DMS53 treated with DMSO at 0.1 percent for 48 hours (cell line): ENCODE data around the gene ATP2C2.

Experiments
- DNase-seq: peaks from one replicate; lab custom pipeline; 2025; ENCODE audit not compliant: unreplicated experiment; lab: John Stamatoyannopoulos, UW

The ATP2C2 gene

DNA sequence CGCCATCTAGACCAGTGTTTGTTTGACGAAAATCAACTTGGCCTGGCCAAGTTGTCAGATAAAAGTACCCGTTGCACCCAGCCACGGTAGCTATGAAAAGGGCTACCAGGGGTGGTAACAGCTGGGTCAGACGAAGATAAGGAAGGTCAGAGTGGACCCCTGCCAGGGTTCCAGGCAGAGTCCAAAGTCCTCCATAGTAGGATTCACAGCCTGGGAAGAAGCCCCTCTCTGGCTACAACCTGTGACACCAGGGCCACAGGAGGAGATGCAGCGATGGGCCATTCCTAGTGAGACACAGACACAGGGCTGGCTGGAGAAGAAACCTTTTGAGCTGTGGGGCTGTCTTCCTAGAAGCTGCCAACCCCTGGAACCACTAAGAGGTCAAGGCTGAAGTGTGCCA is 96.8 kb downstream of the ATP2C2 start:
- DNase-seq = no peak

DNA sequence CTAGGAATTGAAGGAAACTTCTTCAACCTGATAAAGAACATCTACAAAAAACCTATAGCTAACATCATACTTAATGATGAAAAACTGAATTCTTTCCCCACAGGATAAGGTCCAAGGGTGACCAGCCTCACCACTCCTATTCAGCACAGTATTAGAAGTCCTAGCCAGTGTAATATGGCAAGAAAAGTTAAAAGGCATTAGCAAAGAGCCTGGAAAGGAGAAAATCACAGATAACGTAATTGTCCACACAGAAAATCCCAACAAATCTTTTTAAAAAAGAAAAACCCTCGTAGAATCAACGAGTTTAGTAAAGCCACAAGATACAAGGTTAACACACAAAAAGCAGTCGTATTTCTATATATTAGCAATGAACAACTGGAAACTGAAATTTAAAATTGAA is 98.4 kb downstream of the ATP2C2 start:
- DNase-seq = no peak

DNA sequence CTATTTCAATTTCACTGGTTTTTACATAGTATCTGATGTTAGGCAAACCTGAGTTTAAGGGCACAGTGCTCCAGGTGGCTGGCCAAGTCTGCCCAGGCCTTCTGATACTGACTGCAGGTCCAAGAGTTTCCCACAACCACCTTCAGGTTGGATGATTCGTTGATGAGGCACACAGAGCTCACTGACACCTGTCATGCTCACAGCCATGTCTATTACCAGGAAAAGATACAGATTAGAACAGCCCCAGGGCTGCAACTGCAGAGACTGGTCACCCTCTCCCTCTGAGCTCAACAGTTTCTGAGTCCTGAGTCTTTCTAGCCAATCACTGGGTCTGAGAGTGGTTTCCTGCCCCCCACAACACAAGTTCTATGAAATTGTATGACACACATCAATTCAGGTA is 98.9 kb downstream of the ATP2C2 start:
- DNase-seq = no peak

DNA sequence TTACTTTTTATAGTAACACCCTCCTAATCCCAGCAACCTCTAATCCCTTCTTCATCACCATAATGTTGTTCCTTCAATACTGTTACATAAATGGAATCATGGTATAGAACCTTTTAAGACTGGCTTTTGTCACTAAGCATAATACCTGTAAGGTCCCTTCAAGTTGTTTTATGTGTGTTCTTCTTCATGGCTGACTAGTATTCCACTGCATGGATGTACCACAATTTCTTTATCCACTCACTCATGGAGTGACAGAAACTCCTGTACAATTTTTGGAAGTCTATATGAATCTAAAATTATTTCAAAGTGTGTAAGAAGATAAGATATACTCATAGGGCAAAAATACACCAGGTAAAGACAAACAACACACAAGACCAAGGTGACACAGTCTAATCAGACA is 99.4 kb downstream of the ATP2C2 start:
- no peak for DNase-seq

DNA sequence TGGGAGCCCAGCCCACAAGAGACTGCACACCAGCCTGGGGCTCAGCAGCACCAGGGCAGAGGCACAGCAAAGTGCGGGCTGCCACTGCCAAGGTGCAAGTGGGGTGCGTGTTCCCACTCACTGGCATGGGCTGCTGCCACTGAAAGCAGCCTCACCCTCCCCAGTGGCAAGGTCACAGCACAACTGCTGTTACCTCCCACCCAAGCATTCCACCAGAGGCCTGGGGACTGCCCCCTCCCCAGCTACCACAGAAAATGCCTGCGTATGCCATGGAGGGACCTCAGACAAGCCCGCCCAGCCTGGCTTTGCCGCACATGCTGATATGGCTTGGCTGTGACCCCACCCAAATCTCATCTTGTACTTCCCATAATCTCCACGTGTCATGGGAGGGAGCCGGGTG is 103.0 kb downstream of the ATP2C2 start:
- DNase-seq = no peak

DNA sequence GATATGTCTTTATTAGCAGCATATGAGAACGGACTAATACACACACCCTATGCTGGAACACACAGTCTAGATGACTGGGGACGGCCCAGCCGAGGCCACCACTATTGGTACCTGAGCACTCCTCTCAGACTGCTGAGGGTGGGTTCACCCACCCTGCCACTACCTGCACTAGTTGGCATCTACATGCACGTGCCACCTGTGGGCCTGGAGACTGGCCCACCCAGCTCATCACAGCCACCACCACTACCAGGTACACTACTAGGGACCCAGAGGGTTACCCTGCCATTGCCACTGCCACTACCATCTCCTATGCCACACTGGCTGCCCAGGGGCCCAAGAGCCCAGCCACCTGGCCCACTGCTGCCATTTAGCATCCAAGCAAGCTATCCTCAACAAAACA is 103.6 kb downstream of the ATP2C2 start:
- no peak for DNase-seq

DNA sequence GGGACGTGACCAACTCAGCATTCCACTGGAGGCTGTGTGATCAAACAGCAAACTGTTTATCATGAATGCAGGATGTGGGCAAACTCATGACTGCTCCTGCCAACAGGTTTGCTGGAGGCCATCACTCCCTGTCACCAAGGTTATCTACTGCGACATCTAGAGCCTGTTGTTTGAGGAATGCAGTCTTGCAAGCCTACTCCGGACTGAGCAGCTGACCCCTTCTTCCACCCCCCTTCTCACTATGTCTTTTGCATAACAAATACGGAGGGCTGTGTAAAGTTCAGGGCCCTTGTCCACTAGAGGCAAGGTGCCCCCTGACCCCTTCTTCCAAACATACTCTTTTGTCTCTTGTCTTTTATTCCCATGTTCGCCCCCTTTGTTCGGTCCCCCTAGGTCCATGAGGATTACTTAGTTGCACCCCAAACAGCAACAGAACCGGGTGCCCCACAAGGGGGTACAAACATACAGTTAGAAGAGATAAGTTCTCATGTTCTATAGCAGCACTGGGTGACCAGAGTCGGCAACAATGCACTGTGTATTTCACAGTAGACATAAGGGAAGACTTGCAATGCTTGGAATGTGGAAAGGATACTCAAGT is 107.4 kb downstream of the ATP2C2 start:
- no peak for DNase-seq

DNA sequence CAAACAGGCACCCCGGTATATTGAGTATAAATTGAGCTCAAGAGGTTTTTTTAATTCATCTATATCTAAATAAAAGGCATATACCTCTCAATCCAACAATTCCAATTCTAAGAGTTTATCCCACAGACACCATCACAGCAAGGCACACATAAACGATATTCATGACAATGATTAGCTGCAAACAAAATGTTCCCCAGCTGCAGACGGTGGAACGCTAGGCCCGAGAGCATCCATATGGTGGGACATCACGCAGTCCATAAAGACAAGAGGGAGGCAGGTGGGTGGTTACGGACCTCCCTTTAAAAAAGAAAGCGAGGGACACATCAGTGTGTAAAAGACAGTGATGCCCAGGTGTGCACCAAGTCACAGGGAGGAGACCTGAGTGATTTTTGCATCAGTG is 108.1 kb downstream of the ATP2C2 start:
- DNase-seq = no peak

DNA sequence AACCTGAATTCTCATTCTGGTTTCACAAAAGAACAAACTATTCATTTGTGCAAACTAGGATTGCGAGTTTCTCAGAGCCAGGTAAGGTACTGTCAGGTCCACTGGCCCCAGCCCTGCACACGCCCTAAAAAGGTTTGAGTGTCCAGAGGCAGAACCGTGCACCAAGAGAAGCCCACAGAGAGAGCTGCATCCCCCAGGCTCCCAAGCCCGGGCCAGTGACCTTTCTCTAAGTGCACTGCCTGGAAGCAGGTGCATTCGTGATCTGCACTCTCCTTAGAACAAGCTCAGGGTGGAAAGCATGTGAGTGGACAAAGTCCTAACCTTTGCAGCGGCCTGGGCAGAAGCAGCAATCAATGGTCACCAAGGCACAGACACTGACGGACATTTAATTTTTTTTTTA is 109.3 kb downstream of the ATP2C2 start:
- no peak for DNase-seq

DNA sequence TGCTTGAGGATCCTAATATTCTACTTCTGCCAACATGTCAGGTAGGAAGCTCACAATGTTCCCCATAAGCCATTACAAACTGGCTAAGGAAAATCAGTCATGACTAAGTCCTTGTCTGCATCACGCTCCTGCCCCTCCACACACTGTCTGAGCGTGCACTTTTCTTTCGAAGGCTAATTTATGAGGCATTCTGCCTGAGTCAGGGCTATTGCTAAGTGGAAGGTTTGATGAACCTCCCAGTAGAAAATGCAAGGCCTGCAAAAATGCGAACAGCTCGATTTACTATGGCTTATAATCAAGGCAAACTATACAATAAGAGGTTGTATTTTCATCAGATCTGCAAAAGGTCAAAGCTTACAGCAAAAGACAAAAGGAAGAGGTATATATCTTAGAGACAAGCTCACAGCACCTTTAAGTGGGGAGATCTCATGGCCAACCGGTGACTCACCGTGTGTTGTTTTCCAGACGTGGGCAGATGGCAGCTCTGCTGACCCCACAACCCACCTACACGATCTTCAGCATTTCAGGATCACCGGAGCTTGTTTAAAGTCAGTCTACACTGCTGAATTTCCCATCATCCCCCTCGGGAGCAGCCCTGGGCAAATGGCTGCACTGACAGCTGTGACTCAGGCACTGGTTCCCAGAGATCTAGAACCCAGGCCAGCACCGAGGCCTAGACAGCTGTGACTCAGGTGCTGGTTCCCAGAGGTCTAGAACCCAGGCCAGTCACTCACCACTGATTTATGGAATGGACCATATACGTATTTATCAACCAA is 110.0 kb downstream of the ATP2C2 start:
- no peak for DNase-seq

DNA sequence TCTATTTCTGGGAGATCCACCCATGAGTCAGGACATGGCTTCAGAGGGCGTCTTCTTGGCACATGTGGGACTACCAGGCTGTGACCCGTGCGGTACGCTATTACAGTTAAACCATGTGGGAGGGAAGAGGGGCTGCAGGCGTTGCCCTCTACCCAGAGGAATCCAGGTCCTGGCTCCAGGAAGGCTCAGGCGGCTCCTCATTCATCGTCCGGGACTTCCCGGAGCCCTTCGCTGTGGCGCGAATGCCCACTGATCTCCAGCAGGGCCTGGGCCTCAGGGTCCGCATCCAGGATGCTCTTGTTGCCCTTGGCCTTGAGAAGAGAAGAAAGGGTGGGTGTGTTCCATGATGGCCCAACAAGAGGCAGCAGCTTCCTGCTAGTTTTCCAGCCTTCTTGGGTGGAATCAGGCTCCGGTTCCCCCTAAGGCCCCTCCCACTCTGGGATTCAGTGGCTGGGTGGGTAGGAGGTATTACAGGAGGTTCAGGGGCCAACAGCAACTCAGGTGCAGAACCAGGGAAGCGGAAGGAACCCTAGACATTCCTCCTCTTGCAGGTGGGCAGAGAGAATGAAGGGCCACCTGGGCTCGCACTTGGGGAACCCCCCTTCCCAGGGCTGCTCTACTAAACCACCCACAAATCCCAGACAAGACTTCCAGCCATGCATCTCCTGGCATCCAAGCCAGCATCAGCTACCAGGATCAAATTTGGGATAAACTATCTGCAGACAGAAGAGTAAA is 111.5 kb downstream of the ATP2C2 start:
- no peak for DNase-seq

DNA sequence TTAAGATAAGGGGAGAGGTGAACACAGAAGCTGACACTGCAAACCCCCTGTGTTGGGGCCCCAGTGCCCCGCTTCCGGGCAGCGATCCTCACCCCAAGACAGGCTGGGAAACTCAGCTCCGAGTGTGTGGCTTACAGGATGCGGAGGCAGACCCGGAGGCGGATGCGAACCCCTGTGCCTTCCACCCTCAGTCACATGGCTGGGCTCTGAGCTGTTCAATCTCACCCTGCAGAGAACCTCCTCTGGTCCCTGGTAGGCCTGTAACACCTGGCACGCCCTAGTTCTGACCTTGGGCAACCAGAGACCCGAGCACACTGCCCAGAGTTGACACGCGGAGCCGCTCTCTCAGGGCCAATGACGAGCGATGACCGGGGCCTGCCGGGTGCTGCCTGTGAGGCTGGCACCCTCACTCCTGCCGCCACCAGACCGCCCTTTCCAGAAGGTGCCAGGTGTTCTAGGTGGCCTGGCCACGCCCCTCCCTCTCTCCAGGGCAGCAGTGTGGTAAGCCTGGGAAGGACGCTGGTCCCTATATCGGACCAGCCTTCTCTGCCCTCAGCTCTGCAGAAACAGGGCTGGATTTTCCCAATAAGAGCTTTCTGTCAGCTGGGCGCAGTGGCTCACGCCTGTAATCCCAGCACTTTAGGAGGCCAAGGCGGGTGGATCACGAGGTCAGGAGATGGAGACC is 112.9 kb downstream of the ATP2C2 start:
- no peak for DNase-seq

DNA sequence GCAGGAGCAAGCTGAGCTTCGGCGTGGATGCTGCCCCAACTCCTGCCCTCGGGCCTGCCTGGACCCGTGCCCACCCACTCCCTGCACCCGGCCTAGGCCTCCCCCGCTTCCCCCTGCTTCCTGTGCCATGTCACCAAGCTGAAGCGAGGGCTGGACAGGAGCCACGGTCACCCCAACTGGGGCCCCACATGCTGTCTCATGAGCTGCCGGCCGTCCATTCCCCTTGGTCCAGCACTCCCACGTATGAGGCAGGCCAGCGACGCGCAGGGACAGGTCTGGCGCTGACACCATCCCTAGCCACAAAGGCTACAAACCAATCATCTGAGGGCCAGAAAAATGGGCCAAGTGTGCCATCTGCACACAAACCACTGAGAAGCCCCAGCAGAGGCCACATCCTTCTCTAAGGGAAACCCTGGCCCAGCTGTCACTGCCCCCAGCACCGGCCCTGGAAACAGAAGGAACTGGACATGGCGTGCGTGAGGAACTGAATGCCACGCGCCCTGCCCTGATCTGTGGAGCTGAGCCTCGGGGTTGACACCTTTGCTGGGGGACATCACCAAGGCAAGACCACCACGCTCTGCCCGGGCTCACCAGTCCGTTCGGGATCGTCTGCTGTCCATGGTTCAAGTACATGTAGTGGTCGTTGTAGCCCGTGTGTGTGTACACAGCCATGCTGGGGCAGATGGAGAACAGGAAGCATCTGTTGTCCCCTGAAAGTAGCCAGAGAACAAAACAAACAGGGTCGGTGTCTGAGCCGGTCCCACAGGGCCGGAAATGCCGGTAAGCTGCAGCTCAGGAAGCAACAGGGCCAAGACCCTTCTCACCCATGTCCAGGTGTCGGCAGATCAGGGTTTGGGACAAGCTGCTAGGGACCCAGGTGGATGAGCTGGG is 113.9 kb downstream of the ATP2C2 start:
- no peak for DNase-seq

DNA sequence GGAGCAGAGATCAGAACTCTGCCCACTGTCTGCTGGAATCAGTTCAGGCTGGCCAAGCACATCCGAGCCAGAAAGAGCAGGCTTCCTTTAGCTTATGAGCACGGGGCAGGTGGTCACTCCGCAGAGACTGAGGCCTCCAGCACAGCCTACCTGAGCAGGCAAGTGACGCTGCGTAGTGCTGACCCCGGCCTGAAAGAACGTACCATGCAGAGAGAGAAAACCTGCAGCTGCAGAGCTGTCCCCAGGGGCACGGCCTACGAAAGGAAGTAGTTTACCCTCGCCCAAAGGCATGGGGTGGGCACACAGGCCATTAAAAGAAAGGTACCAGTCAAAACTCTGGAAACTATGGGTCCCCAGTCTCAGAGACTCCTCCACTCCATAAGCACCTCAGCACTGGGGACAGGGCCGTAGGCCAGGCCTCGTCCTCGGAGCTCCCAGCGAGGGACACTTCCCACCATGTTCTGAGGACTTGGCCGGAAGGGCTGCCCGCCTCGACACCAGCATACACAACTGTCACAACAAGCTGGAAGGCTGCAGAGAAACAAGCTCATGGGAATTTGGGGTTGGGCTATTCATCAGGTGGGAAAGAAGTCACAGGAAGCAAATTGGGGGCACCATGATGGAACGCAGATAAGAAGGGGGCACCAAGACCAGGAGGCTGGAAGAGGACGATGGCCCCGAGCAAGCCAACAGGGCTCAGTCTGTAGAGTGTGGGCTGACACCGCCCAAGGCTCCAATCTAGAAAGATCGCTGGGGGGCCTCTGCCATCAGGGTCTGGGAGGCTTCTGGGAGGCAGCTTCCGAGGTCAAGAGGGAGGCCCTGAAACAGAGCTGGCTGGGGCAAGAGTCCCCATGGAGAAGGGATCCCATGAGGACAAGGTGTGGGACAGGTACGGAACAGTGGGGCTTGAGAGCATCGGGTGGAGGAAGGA is 114.9 kb downstream of the ATP2C2 start:
- no peak for DNase-seq

DNA sequence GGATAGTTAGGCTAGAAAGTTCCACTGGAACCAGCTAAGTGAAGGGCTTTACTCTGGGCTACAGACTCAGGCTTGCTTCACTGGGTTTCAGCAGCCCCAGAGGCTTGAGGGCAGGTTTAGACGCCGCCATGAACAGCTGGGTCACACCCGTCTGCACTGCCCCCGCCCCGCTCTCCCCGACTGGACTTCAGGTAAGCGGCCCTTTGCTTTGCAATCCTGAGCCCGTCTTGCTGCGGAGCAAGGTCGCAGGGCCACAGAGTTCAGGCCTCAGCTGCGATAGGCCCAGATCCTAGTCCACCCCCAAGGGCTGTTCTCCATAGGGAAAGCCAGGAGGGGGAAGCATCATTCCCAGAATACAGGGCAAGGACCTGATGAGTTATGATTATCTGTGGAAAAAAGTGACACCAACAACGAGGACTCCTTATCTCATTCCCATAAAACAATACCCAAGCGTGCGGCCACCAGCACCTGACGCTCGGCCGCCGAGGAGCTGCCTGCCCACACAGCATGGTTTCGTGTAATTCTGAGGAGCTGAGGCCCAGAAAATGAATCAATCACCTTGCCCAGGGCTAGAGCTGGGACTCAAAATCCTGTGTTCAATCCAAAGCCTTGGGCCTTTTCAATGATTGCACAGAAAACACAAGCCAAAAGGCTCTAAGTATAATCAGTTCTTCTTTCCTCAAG is 115.7 kb downstream of the ATP2C2 start:
- DNase-seq = no peak

DNA sequence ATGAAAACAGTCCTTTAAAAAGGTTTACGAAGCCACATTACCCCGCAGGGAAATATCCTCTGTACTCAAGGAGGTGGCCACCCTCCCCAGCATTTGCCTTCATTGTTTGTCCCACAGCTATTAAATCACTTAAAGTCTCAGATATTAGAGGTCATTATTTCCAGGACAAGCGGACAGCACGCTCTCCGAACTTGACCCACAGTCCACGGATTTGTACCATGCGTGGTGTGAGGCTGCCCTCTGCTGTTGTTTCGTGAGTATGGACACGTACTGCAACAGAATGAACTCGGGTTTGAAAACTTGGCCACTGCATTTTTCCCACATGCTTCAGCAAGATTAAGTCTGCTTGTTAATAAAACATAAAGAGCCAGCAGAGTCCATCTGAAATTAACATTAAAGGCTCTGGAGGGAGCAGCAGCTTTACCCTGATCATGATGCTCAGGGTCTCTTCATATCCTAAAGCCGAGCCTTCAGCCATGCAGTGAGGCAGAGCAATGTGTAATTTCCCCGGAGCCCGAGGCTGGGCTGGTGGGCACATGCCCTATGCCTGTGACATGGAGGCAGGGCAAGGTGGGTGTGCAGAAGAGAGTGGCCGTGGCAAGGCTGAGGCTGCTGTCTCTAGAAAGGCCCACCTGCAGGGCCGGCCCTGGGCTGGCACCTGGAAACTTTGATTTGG is 116.4 kb downstream of the ATP2C2 start:
- DNase-seq = no peak

DNA sequence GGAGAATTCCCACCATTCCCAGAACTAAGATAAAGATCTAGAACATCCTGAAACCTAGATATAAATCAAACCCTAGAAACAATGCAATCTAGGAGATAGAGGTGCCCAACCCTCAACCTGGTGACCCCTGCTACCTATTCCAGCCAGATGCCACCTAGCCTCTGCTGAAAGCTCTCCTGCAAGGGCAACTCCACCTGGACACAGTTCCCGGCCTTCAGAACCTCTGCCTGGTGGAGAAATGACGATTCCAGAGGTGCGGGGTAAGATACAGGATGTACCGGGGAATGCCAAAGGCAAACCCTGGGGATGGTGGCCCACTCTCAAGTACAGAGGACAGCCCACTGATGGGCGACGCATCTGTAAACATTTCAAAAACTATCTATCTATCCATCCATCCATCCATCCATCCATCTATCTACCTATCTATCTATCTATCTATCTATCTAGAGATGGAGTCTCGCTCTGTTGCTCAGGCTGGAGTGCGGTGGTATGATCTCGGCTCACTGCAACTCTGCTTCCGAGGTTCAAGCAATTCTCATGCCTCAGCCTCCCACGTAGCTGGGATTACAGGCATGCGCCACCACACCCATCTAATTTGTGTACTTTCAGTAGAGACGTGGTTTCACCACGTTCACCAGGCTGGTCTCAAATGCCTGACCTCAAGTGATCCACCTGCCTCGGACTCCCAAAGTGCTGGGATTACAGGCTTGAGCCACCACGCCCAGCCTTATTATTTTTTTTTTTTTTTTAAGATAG is 117.1 kb downstream of the ATP2C2 start:
- DNase-seq = no peak

DNA sequence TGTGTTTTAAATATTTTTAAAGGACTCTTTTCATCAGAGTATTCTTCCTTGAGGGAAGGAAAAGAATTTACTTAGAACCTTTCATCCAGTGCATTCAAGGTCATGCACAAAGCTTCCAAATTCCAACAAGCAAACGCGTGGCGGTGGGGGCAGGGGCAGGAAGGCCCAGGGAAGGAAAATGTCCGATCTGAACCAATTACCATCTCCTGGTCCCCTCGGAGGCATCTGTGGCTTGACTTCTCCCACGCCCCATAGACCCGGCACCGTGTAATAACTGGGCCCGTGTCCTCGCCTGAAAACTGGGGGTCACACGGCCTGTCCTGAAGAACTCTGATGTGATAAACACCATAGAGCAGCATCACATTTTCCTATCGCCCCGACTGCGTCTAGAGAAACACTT is 117.8 kb downstream of the ATP2C2 start:
- no peak for DNase-seq
